Activated CD4-positive, alpha-beta T cell treated with anti-CD3 and anti-CD28 coated beads for 24 hours (primary cell): ENCODE results near the gene MYO15A.
A peak's percentile ranks its signal among the peaks of the same experiment; 100 is the strongest.

Experiments used
- DNase-seq, 2 donors: peaks; one replicate each; pipeline ENCODE4 v3.0.0-alpha.2; 2020; ENCODE audit warnings: low read depth in 2 of 2

Gene MYO15A

DNA sequence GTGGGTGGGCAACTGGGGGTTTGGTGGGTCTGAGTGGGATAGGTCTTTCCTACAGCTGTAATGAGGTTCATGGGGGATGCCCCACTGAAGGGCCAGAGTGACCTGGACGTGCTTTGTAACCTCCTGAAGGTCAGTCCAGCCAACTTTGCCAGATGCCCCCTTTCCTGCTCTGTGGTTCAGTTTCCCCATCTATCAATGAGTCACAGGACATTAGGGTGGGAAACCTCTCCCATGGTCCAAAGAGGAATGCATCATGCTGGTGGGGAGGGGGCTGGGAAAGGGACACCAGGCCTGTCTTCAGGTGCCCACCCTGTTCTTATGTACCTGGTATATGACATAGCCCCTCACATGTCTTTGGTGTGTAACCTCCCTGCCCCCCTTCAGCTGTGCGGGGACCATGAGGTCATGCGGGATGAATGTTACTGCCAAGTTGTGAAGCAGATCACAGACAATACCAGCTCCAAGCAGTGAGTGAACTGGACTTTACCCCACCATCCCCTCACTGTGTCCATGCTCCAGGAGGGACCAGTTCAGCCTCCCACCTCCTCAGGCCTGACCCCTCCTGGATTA lies 51.1 kb downstream of the MYO15A start:
- no peak for DNase-seq

DNA sequence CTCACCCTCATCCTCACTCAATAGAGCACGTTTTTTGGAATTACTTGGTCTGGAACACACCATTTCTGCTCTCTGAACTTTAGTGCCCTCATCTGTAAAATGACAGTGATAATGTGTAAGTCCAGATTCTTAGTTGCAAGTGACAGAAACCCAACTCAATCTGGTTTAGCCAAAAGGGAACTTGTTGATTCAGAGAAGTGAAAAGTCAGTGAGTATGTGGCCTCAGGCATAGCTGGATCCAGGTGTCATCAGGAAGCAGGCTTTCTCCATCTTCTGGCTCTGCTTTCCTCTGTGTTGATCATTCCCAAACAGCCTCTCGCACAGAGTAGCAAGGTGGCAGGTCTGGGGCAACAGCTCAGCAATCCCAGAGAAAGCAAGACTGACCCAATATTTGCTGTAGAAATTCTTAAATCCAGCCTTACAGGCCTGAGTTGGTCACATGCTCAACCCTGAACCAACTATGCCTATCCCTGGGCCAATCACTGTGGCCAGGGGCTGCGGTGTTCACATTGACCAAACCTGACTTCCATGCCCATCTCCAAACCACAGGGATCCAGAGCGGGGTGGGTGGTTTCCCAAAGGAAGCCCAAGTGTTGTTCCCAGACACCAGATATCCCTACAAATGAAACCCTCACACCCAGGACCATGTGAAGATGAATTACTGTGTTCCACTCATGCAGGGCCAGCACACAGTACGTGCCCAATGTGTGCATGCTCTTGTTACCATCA lies 51.7 kb downstream of the MYO15A start:
- no peak for DNase-seq

DNA sequence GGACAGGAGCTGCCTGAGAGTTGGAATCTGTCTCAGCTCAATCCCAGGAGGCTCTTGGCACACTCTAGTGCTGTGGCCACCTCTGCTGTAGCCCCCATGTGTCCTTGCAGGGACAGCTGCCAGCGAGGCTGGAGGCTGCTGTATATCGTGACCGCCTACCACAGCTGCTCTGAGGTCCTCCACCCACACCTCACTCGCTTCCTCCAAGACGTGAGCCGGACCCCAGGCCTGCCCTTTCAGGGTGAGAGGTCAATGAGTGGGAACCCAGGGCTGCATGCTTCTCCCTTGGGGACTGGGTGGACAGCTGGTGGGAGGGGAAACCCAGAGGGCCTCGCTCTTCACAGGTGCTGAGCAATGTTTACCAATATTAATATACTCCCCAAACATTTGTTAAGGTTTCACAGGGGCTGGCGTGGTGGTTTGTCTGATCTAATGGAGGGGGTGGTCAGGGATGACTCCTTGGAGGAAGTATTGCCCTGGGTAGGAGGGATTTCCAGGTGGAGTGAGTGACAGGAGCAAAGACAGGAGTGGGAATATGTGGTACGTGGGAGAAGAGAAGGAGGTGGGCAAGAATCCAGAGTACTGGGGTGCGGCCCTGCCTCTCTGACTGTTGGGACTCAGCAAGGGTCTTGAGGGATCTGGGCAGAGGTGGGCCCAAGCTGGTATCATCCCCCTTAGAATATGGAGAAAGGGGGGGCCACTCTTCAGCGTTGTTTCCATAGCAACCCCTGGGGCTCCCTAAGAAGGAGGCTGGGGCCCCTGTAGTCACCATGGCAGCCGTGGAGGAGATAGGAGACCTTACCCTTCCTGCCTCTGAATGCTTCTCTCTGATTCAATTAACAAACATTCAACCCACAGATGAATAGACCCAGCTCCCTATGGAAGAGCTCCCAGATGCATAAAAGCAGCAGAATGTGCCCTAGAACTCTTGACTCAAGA lies 52.9 kb downstream of the MYO15A start:
- DNase-seq: no peak

DNA sequence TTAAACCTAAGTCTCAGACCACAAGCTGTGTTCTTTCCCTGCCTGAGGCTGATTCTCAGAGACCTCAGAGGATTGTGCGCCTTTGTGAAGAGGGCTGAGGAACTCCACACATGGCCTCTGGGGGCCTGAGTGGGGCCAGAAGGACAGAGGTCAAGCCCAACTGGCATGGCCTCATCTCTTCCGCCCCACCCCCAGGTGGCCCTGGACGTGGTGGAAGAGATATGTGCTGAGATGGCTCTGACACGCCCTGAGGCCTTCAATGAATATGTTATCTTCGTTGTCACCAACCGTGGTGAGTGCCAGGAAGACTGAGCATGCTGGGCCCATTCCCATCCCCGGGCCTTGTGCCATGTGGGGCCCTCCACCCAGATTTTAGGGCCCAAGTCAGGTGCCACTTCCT lies 55.0 kb downstream of the MYO15A start:
- no peak for DNase-seq

DNA sequence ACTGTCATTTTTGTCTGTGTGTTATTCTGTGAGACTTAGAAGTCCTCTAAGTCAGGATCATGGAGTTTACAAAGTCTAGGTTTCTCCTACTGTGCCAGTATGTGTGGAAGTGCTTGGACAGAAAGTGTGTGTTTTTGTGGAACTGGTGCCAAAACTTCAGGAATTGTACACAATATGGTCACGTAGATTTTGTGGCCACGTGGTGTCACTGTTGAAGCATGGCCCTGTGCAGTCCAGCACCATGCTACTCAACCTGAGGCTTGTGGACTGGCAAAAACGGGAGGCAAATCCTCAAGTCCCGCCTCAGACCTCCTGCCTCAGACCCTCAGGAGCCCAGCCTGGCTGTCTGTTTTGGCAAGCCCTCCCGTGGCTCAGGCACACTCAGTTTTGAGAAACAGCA lies 58.3 kb downstream of the MYO15A start:
- no peak for DNase-seq

DNA sequence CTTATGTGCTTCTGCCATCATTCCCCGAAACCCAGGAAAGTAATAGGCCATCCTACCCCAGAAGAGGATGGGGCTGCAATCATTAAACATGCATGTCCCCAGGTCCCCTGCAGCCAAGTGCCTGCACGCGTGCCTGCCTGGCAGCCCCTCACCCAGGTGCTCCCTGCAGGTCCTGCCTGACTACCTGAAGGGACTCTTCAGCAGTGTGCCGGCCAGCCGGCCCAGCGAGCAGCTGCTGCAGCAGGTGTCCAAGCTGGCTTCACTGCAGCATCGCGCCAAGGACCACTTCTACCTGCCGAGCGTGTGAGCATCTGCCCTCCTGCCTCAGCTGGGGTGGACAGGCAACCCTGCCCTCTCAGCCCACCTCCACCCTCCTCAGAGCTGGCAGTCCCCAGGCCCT lies 58.9 kb downstream of the MYO15A start:
- no peak for DNase-seq

DNA sequence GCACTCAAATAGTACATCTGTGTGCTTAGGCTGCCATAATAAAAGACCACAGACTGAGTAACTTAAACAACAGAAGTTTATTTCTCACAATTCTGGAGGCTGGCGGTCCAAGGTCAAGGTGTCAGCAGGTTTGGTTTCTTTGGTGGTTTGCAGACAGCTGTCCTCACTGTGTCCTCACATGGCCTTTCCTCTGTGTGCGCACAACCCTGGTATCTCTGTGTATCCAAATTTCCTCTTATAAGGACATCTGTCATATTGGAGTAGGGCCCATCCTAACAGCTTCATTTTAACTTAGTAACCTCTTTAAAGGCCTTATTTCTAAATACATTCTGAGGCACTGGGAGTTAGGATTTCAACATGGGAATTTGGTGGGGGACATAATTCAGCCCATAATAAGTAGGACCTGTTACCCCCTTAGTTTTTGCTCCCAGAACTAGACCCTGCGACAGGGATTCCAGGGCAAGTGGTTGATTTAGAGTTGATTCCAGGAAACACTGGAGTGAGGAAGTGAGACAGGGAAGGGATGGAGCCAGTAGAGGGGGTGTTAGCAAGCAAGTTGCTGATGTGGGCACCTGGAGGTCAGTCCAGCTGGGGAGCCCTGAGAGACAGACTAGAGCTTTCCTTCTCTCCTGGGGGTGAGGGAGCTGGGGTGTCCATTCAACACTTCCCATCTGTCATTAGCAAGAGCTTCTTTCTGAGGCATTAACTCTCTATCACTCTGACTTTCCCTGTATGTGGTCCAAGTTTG lies 64.1 kb downstream of the MYO15A start:
- no peak for DNase-seq

DNA sequence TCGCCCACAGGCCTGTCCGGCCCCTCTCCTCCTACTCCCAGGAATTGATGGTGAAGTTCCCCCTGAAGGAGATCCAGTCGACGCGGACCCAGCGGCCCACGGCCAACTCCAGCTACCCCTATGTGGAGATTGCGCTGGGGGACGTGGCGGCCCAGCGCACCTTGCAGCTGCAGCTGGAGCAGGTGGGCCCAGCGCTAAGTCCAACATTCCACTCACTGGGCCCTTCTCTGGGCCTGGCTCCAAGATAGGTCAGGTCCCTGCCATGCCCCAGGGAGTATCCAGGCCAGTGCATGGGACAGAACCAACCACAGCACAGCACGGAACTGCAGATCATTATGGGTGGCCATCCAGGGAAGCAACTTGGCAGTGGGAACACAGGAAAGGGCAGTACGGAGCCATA lies 65.2 kb downstream of the MYO15A start:
- no peak for DNase-seq

DNA sequence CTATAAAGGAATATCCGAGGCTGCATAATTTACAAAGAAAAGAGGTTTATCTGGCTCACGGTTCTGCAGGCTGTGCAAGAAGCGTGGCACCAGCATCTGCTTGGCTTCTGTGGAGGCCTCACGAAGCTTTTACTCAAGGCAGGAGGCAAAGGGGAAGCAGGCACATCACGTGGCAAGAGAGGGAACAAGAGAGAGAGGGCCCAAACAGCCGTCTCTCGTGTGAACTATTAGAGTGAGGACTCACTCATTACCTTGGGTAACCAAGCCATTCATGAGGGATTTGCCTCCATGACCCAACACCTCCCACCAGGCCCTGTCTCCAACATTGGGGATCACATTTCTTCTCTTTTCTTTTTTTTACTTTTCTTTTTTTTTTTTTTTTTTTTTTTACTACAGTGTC lies 67.6 kb downstream of the MYO15A start:
- no peak for DNase-seq

DNA sequence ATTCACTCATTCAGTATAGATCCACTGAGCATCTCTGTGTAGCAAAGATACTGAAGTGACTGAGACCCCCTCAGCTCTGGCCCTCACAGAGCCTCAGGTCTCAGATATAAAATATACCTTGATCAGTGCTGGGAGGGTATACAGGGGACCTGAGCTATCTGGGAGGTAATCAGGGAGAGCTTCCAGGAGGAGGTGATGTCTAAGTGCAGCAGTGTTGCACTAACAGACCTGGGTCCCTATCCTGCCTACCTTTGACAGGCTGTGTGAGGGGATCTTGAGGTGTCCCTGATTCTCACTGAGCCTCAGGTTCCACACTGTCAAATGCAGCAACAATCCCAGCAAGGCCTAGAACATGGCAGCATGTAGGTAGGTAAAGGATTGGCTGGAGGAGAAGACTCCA lies 68.6 kb downstream of the MYO15A start:
- DNase-seq: no peak

DNA sequence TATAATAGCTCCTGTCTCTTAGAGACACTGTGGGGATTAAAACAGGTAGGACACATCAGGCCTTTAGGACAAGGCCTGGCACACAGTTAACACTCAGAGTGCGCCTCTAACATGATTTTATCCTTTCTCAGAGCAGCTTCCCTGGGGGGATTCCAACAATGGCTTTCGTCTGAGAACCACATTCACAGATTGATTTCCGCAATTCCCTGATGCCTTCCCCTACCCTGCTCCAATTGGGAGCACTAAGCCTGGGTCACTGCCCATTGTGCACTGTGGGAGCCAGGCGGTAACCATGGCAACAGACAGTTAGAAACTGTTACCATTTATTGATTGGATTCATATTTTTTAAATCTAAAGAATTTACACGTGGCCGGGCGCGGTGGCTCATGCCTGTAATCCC lies 69.2 kb downstream of the MYO15A start:
- no peak for DNase-seq

DNA sequence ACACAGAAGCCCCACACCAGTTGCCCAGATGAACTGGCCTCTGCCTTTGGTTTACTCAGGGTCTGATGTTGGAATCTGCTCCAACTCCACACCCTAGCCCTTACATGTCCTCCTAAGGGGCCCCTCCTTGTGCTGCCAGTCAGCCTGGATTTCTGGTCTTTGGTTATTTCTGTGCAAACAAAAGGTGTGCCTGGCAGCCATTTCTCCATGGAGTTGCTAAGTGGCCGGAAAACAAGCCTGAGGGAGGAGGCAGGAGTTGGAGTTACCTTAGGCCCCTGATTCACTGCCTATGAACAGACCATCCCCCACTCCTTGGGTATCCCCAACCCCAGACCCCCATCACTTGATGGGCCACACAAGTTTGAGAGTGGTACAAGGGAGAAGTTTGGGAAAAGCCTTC lies 70.6 kb downstream of the MYO15A start:
- no peak for DNase-seq

DNA sequence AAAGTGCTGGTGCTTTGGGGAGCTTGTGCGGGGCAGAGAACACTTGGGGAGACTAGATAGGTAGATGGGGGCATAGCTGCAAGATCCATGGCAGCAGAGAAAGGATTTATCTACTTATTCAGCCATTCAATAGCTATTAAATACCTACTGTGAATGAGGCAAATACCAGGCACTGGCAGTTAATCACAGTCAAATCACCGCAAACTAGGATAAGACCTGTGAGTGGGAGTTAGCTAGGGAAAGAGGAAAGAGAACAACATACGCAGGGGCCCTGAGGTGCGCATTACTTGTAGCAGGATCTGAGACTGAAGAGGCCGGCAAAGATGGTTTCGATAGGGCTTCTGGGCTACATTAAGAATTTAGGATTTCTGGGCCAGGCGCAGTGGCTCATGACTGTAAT lies 71.2 kb downstream of the MYO15A start:
- no peak for DNase-seq

DNA sequence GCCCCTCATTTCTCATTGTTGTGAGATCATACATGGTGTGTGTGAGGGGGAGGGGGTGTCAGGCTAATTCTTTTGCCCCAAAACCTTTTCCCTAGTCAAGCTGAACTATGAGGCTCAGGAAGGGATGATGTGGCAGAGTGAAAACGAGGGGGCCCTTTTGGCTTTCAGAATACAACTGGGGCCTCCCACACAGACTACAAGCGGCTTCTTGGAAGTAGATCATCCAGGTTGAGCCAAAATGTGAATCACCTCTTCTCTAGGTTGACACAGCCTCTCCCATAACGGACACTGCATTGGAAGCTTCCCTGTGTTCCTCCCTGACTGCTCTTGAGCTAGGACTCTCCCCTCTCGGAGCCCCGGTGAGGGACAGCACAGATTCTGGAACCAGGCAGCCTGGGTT lies 72.8 kb downstream of the MYO15A start:
- DNase-seq: peak in 1 of 2 donors; percentile 49

DNA sequence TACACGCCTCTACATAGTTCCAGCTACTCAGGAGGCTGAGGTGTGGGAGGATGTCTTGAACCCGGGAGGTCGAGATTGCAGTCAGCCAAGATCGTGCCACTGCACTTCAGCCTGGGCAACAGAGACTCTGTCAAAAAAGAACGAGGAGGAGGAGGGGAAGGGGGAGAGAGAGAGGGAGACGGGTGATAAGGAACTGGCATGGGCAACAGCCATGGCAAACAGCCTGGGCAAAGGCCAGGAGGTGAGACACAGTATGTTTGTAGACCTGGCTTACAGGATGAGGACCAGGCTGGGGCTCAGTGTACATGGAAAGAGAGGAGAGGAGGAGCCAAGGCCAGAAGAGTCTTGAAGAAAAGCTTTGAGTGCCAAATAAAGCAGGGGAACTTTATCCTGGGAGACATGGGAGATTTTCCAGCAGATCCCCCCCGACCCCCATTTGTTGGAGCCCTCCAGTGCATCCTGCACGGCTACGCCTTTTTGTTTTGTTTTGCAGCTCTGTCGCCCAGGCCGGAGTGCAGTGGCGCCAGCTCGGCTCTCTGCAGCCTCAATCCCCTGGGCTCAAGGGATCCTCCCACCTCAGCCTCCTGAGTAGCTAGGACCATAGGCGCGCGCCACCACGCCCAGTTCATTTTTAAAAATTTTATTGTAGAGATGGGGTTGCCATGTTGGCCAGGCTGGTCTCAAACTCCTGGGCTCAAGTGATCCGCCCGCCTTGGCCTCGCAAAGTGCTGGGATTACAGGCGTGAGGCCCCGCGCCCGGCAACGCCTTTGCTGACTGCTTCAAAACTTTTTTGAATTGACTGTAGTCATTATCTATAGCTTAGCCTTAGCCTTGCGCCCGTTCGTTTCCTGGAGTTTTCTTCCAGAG lies 73.8 kb downstream of the MYO15A start:
- DNase-seq: no peak

DNA sequence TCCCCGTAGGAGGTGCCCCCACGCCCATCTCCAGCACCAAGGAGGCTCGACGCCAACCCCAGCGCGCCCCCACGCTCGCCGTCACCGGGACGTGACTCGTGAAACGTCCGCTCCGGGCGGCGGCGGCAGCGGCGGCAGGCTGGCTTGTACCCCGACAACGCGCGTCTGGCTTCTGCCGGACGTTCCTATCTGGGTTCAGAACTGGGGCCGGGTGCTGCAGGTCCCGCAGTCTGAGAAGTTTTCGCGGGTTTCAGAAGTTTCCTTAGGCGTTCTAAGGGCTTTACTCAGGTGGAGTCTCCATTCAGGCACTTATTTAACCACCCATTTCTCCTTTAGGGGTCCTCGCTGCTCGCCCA lies 74.4 kb downstream of the MYO15A start:
- DNase-seq: peak; percentile 69 to 84

DNA sequence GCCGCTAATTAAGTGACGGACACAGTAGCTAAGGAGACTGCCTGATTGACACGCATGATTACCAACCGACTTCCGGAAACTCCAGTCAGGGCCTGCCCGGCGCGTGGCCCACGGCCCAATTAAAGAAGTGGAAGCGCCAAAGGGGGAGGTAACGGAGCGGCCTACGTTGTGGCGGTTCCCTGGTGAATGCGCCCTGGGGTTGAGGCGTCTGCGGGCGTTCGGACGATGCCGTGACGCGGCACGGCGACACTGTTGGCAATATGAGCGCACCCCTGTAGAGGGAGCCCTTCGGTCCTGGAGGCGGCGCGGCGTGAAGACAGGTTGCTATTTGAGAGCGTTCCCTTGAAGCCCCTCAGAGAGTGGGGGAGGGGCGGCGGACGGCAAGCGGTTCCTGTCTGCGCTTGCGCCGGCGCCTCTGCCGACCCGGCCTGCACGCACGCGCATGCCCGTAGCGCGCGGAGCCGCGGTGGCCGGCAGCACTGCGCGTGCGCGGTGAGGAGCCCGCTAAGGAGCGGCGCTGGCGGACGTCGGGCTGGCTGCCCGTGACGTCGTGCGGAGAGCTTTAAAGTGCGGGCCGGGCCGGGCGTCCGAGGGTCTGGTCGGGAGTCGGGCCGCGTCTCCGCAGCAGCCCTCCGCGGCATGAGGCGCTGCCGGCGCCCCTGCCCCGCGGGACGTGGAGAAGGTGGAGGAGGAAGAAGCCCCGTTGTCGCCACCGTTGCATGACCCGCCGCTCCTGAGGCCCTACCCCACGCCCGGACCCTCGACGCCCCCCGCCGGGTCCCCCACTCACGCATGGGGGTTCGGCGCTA lies 75.0 kb downstream of the MYO15A start, which contains the start of gene ALKBH5:
Gene ALKBH5, plus strand, starts transcription at position 495 of the 809 bp plus-strand sequence. CDS start 416 bp downstream, outside the sequence.
- DNase-seq: peak; percentile 90 to 94

DNA sequence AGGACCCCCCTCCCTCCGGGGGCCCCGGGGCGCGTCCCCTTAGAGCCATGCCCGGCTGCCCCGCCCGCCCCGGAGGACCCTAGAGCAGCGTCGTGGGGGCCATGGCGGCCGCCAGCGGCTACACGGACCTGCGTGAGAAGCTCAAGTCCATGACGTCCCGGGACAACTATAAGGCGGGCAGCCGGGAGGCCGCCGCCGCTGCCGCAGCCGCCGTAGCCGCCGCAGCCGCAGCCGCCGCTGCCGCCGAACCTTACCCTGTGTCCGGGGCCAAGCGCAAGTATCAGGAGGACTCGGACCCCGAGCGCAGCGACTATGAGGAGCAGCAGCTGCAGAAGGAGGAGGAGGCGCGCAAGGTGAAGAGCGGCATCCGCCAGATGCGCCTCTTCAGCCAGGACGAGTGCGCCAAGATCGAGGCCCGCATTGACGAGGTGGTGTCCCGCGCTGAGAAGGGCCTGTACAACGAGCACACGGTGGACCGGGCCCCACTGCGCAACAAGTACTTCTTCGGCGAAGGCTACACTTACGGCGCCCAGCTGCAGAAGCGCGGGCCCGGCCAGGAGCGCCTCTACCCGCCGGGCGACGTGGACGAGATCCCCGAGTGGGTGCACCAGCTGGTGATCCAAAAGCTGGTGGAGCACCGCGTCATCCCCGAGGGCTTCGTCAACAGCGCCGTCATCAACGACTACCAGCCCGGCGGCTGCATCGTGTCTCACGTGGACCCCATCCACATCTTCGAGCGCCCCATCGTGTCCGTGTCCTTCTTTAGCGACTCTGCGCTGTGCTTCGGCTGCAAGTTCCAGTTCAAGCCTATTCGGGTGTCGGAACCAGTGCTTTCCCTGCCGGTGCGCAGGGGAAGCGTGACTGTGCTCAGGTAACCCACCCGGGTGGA lies 75.8 kb downstream of the MYO15A start:
- DNase-seq: peak in 1 of 2 donors; percentile 58

DNA sequence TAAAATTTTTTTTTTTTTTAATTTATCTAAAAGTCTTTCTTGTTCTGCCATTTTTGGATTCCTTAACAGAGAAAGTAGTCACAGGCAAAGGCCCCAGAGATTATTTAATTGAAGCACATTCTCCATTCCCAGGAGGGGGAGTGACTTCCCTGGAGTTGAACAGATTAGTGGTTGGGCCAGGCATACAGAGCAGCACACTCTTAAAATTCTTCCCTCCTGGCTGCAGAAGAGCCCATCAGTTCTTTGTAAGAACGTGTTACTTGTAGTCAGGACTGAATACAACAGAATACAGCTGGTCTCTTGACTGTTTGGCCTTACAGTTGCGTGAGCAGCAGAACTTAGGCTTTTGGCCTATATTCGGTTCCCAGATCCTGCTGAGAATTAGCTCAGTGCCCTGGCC lies 76.8 kb downstream of the MYO15A start:
- DNase-seq: no peak
